Activated T-cell treated with anti-CD3 and anti-CD28 coated beads, Interleukin-2, amount 50 U/mL, for 4 hours (primary cell): ENCODE measurements around the gene PAPLN. TPM values are rescaled to one million over a fixed set of nuclear protein-coding genes. Genes with fewer than 3 reads are reported as not detected.

ENCODE experiments used
- ATAC-seq, 2 donors: fragments of 200-7000 bp; cut with Tn5 transposase; one replicate each; pipeline ENCODE4 v1.10.0; 2021
- DNase-seq: peaks from one replicate; pipeline ENCODE4 v3.0.0-alpha.2; 2020
- H3K27me3 Mint-ChIP-seq: one replicate; pipeline ENCODE4 v1.8.0; 2021; ENCODE audit warnings: low read depth, mixed read lengths
- H3K36me3 Mint-ChIP-seq: one replicate; pipeline ENCODE4 v1.8.0; 2022; ENCODE audit warnings: mixed read lengths; ENCODE audit not compliant: insufficient read depth
- H3K4me1 Mint-ChIP-seq: one replicate; pipeline ENCODE4 v1.8.0; 2021; ENCODE audit warnings: low read depth, mixed read lengths
- H3K4me3 Mint-ChIP-seq: one replicate; pipeline ENCODE4 v1.8.0; 2021; ENCODE audit warnings: mild to moderate bottlenecking, moderate library complexity, mixed read lengths
- H3K9me3 Mint-ChIP-seq: one replicate; pipeline ENCODE4 v1.8.0; 2021; ENCODE audit warnings: mixed read lengths
- total RNA-seq, 3 donors: library from RNA; stranded (reverse); gene quantifications; one replicate each; pipeline ENCODE4 v1.2.1, GENCODE V29; 2021

Gene PAPLN
- total RNA-seq, 3 donors from 2014 or later: 0.08 to 0.19 (median 0.18) TPM

DNA sequence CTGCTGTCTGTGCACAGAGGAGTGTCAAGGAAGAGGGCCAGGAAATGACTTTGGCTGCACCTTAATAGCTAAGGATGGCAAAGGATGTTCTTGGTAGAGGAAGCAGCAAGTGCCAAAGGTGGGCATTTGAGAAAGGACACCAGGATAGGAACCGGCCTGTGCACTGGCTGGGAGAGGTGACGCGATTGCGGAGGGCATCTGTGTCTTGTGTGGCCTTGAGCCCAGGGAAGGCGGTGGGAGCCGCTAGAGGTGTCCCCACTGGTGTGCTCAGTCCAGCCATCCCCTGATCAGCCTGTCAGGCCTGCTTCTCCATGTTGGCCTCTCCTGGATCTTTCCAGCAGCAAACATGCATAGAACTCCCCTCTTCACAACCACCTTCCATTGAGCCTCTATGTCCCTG, 30.2 kb downstream of the PAPLN start:
- Mint-ChIP-seq H3K9me3 (no peaks in the 10 kb centered on the region), H3K27me3 (peaks cover 11% of the 10 kb centered on the region), H3K4me3 (no peak overlapping the region), H3K36me3 (no peaks in the 10 kb centered on the region), H3K4me1 (peaks cover 13% of the 10 kb centered on the region)
- ATAC-seq (no peak), DNase-seq (no peak)

DNA sequence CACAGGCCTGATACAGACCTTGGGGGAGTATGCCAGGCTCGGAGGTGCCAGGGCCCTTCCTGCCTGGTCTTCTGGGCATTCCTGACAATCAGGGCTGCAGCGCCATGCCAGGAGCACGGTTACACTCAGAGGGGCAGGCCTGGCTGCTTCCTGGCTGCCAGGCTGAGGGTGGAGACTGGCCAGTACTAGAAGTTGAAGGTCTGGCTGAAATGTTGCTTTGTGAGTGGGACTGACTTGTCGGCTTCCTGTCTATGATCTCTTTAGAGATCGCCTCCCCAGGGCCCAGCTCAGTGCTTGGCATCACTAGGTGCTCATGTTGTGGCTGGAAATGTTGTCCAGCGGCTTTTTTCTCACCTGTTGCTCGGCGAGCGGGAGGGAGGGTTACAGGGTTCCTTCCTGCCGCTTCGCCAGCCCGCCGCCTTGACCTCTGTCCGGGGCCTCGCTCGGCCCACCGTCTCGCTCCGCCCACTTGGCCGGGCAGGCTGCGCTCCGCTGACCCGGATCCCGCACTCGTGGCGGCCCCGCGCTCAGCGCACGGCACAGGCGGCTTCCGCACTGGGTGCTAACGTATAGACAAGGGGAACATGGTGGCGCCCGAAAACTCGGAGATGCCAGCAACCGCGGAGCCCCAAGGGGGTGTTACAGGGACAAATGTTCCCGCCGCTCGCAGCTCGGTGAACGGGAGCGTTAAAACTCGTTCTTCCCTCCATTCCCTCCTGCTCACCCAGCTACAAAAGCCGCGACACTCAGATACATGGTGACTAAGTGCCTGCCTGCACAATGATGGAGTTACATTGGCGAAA, 32.6 kb downstream of the PAPLN start:
- Mint-ChIP-seq H3K4me3 (peak overlapping the region; percentile 57), H3K4me1 (peaks cover 13% of the 10 kb centered on the region), H3K9me3 (no peaks in the 10 kb centered on the region), H3K36me3 (peaks cover 9% of the 10 kb centered on the region), H3K27me3 (peaks cover 2% of the 10 kb centered on the region)
- DNase-seq: no peak
- peak; percentile 38 to 53 for ATAC-seq

GRCh38 chr14:73272393-73272792, 35.1 kb downstream of the PAPLN start:
- no peak for ATAC-seq
- peaks cover 20% of the 10 kb centered on the region for H3K36me3 Mint-ChIP-seq

DNA sequence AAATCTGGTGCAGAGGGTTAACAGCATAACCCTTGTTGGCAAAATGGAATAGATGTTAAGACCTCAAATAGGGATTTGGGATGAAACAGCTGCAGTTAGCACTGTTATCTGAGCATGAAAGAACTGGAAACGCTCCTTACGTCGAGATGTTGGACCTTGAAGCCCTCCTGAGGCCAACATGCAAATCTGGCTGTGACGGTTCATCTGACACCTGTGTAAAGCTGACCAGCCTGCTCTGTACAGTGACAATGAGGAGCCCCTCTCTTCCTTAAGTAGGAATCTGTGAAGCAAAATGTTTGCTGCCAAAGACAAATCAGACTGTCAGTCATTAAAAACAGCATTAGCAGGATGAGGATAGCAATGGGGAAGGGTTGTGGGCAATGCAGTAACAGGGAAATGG, 36.5 kb downstream of the PAPLN start:
- peaks cover 13% of the 10 kb centered on the region for H3K4me1 Mint-ChIP-seq
- ATAC-seq: no peak
- no peaks in the 10 kb centered on the region for H3K9me3 Mint-ChIP-seq
- H3K4me3 Mint-ChIP-seq: no peak overlapping the region
- peaks cover 20% of the 10 kb centered on the region for H3K36me3 Mint-ChIP-seq
- DNase-seq: no peak
- peaks cover 2% of the 10 kb centered on the region for H3K27me3 Mint-ChIP-seq

More at GRCh38 chr14:73272393-73272792, 35.1 kb downstream of the PAPLN start:
- Mint-ChIP-seq H3K4me1 (peaks cover 13% of the 10 kb centered on the region), H3K4me3 (no peak overlapping the region), H3K27me3 (peaks cover 2% of the 10 kb centered on the region), H3K9me3 (no peaks in the 10 kb centered on the region)
- no peak for DNase-seq

DNA sequence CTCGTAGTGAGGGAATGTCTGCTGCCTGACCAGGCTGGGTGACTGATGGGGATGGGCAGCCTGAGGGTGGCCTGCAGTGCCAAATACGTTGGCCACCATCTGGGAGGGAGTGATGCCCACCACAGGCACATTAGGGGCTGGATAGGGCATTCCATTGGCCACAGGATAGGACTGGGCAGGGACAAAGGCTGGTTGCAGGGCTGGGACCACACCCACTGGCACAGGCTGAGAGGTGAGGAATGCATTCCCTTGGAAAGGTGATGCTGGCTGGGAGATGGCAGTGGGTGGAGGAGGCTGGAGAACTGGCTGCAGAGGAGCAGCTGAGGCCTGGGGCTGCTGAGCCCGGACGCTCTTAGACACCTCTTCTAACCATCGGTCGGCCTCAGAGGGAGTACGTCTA, 39.5 kb downstream of the PAPLN start:
- DNase-seq (no peak), ATAC-seq (no peak)
- H3K9me3 Mint-ChIP-seq: no peaks in the 10 kb centered on the region
- H3K4me1 Mint-ChIP-seq: no peaks in the 10 kb centered on the region
- H3K4me3 Mint-ChIP-seq: no peak overlapping the region
- no peaks in the 10 kb centered on the region for H3K27me3 Mint-ChIP-seq
- H3K36me3 Mint-ChIP-seq: peaks cover 31% of the 10 kb centered on the region

GRCh38 chr14:73277376-73277775, 40.1 kb downstream of the PAPLN start:
- DNase-seq: no peak
- Mint-ChIP-seq H3K27me3 (no peaks in the 10 kb centered on the region), H3K4me1 (no peaks in the 10 kb centered on the region), H3K9me3 (no peaks in the 10 kb centered on the region), H3K36me3 (peaks cover 35% of the 10 kb centered on the region), H3K4me3 (no peak overlapping the region)
- no peak for ATAC-seq

DNA sequence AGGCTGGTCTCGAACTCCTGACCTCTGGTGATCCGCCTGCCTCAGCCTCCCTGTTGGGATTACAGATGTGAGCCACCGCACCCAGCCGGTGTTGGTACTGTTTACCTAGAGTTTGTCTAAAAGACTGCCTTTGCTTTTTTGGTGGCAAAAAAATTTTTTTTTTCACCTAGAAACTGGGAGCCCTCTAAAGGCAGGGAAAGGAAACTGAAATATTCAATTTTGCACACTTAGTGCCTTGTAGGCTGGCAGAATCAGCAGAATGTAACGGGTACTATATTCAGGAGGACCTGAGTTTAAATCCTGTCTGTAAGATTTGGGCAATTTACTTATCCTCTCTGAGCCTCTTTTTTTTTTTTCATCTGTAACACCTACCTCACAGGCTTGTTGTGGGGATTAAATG, 43.6 kb downstream of the PAPLN start:
- no peak for DNase-seq
- no peaks in the 10 kb centered on the region for H3K9me3 Mint-ChIP-seq
- H3K36me3 Mint-ChIP-seq: peaks cover 43% of the 10 kb centered on the region
- H3K27me3 Mint-ChIP-seq: no peaks in the 10 kb centered on the region
- no peak overlapping the region for H3K4me3 Mint-ChIP-seq
- peaks cover 2% of the 10 kb centered on the region for H3K4me1 Mint-ChIP-seq
- ATAC-seq: no peak

DNA sequence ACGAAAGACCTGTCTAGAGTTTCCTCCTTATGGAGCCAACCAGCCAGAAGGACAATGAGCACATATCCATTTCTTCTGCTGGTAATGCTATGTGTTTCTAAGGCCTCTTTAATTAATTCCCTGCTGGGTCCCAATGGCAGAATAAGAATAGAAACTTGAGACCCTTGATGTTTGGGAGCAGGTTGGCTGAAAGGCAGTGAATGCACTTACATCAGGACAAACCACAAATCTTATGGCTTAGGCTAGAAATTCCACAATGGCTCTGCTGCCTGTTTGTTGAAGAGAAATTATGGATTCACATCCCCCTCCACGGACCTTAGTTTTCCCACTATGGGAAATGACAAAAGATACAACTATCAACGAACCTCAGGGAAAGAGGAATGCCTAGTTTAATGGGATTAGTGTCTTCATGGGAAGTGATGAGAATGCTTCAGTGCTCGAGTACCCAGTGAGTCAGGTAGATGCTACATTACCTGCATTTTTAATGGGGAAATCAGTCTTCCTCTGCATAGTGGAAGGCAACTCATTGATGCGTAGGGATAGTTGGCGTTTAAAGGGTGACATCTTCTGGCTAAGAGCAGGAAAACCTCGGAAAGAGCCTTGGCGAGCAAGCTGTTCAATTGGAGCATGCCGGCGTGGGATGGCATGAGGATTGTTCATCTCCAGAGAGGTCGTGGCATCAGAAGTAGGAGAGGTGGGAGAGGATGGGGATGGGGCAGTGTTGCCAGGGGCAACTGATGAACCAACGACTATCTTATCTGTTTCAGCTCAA, 46.5 kb downstream of the PAPLN start:
- DNase-seq (no peak), ATAC-seq (no peak)
- H3K27me3 Mint-ChIP-seq: no peaks in the 10 kb centered on the region
- H3K9me3 Mint-ChIP-seq: no peaks in the 10 kb centered on the region
- H3K4me3 Mint-ChIP-seq: no peak overlapping the region
- peaks cover 2% of the 10 kb centered on the region for H3K4me1 Mint-ChIP-seq
- peaks cover 37% of the 10 kb centered on the region for H3K36me3 Mint-ChIP-seq

DNA sequence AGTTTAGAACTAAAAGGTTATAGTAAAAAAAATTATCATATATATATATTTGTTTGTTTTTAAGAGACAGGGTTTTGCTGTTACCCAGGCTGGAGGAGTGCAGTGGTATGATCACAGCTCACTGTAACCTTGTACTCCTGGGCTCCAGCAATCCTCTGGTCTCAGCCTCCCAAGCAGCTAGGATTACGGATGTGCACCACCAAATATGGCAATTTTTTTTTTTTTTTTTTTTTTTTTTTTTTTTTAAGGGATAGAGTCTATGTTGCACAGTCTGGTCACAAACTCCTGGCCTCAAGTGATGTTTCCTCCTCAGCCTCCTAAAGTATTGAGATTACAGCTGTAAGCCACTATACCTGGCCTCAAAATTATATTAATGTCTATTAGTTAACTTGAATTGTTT, 48.7 kb downstream of the PAPLN start:
- peaks cover 30% of the 10 kb centered on the region for H3K36me3 Mint-ChIP-seq
- H3K4me1 Mint-ChIP-seq: peaks cover 20% of the 10 kb centered on the region
- no peaks in the 10 kb centered on the region for H3K27me3 Mint-ChIP-seq
- no peak overlapping the region for H3K4me3 Mint-ChIP-seq
- ATAC-seq: no peak
- DNase-seq: no peak
- H3K9me3 Mint-ChIP-seq: no peaks in the 10 kb centered on the region

GRCh38 chr14:73286598-73286997, 49.3 kb downstream of the PAPLN start:
- ATAC-seq: no peak
- Mint-ChIP-seq H3K36me3 (peaks cover 30% of the 10 kb centered on the region), H3K27me3 (no peaks in the 10 kb centered on the region), H3K4me3 (no peak overlapping the region), H3K4me1 (peaks cover 20% of the 10 kb centered on the region), H3K9me3 (no peaks in the 10 kb centered on the region)
- DNase-seq: no peak

DNA sequence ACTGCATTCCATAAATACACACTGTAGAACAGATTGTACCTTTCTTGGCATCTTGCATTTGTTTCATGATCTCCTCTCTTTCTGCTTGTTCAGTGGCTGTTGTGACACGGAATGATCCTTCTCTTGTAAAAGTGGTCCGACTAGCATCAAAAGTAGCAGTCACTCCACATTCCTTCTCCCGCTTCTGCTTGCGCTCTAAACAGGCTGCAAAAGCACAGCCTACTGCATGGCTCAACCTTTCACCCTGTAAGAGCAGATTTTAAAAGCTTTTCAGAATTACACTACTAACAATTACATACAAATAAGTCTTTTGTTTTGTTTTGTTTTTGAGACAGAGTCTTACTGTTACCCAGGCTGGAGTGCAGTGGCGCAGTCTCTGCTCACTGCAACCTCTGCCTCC, 49.8 kb downstream of the PAPLN start:
- Mint-ChIP-seq H3K9me3 (no peaks in the 10 kb centered on the region), H3K36me3 (peaks cover 30% of the 10 kb centered on the region), H3K27me3 (no peaks in the 10 kb centered on the region), H3K4me1 (peaks cover 24% of the 10 kb centered on the region), H3K4me3 (no peak overlapping the region)
- ATAC-seq: no peak
- no peak for DNase-seq

DNA sequence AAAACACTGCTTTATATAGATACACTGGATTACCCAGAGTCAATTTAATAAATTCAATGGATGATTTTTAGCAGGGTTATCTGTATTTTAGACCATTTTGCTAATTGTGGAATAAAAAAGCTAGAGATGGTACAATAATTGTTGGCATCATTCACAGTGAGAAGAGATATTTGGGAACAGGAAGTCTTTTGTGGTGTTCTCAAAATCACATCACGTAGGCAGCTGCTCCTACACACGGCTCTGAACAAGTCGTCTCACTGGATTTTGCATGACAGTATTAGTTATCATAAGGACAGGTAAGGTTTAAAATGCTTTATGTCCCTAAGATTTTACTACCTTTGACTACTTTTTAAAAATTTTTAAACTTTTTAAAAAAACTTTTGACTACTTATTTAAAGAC, 52.0 kb downstream of the PAPLN start:
- no peak for ATAC-seq
- Mint-ChIP-seq H3K9me3 (no peaks in the 10 kb centered on the region), H3K27me3 (no peaks in the 10 kb centered on the region), H3K36me3 (peaks cover 27% of the 10 kb centered on the region), H3K4me1 (peaks cover 24% of the 10 kb centered on the region), H3K4me3 (no peak overlapping the region)
- DNase-seq: no peak

- H3K27me3 Mint-ChIP-seq: no peaks in the 10 kb centered on the region
These were observed 52.4 kb downstream of the PAPLN start for GRCh38 chr14:73289729-73290128.

DNA sequence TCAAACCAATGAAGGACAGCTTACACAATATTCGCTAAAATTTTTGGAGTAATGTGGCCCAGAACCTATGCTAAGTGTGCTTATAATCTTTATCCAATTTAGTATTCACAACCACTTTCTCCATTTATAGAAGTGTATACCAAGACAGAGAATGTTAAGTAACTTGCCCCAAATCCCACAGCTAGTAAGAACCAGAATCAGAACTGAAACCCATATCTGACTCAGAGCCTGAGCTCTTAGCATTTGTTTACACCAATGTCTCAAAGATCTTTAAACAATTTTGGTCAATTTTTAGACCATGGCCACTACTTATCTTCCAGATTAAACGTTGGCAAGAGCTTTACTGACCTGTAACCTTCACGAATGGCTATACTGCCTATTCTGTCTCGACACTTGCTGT, 53.0 kb downstream of the PAPLN start:
- peaks cover 24% of the 10 kb centered on the region for H3K4me1 Mint-ChIP-seq
- no peaks in the 10 kb centered on the region for H3K27me3 Mint-ChIP-seq
- DNase-seq (no peak), ATAC-seq (peak; percentile 80 to 82)
- H3K9me3 Mint-ChIP-seq: no peaks in the 10 kb centered on the region
- peaks cover 27% of the 10 kb centered on the region for H3K36me3 Mint-ChIP-seq
- no peak overlapping the region for H3K4me3 Mint-ChIP-seq

More at GRCh38 chr14:73289729-73290128, 52.4 kb downstream of the PAPLN start:
- Mint-ChIP-seq H3K36me3 (peaks cover 27% of the 10 kb centered on the region), H3K4me1 (peaks cover 24% of the 10 kb centered on the region), H3K9me3 (no peaks in the 10 kb centered on the region), H3K4me3 (no peak overlapping the region)
- DNase-seq: no peak
- no peak for ATAC-seq
